Erythroblast (primary cell): ENCODE measurements around the gene KCNH1.

Experiments used
- DNase-seq, 2 experiments: peaks; one replicate each; lab custom pipeline; 2025; lab: John Stamatoyannopoulos, UW
- GATA1 ChIP-seq: IDR thresholded peaks from 2 replicates; pipeline ENCODE4 v1.6.1; 2011; ENCODE audit warnings: low read depth, mild to moderate bottlenecking, control low read depth, low read length, moderate library complexity
- POLR2A ChIP-seq: IDR thresholded peaks from 2 replicates; pipeline ENCODE4 v1.6.1; 2011; ENCODE audit warnings: mild to moderate bottlenecking, low read length

Gene KCNH1

DNA sequence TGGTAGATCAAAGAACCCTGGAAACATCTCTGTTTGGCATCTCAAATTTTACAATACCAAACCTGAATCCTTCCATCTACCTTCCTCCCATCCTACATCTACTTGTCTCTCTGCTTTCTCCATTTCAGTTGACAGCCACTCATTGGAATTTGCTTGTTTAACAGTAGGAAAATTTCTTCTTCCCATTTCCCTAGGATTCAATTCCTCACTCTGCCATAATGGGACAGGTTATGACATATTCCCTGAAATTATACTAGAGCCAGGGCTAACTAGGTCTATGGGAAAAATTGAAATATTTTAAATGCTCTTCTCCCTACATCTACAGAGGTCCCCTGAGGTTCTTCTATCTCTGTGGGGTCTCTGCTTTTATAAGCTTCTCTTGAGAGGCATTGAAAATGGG is 257.7 kb downstream of the KCNH1 start:
- DNase-seq = no peak
- no peak for TF ChIP-seq POLR2A
- TF ChIP-seq GATA1 = no peak

DNA sequence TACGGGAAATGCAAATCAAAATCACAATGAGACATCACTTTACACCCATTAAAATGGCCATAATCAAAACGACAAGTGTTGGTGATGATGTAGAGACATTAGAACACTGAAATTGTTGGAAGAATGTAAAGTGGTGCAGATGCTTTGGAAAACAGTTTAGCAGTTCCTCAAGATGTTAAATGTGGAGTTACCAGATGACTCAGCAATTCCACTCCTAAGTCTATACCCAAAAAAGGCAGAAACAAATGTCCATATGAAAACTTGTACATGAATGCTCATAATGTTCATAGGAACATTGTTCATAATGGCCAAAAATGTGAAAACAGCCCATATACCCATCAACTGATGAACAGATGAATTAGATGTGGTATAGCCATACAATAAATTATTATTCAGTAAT is 267.4 kb downstream of the KCNH1 start:
- DNase-seq = no peak

DNA sequence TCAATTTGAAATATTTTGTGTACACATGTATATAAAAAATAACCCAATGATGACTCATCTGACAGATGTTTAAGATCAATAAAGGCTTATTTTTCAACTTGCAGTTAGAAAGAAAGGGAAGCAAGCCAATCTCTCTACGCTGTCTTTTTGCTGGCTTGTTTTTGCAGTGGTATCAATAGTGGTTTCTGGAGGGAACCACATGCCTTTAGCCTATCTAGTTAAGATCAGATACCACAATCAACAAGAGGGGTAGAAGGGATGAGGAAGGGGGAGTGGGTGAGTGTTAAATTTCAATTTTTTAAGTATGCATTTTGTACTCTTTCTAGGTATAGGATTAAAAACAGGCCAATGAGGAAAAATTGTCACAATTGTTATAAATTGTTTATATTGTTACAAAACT is 276.2 kb downstream of the KCNH1 start:
- DNase-seq = no peak
- TF ChIP-seq GATA1 = no peak
- no peak for TF ChIP-seq POLR2A

More for the DNA sequence above, 267.4 kb downstream of the KCNH1 start:
- no peak for TF ChIP-seq GATA1
- TF ChIP-seq POLR2A = no peak

GRCh38 chr1:210857146-210857663 is 276.7 kb downstream of the KCNH1 start:
- TF ChIP-seq POLR2A = no peak
- no peak for TF ChIP-seq GATA1
- DNase-seq = no peak

- no peak for DNase-seq
- TF ChIP-seq GATA1 (no peak), POLR2A (no peak)
These were observed 278.5 kb downstream of the KCNH1 start for GRCh38 chr1:210855440-210855839.

DNA sequence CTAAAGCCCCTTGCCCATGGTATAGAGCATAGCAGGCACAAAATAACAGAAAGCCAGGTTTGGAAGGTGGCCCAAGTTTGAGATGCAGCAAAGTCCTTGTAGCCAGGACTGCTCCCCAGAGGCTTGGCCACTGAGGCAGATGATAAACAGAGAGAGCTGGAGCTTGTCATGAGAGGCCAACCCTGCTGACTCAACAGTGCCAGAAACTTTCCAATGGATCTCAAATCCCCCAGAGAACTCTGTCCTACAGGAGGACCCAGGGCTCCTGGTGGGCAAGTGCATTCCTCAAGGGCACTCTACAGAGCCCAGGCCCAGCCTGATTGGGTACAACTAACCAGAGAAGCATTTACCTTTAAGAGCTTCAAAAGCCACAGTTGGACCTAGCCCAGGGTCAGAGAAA is 280.7 kb downstream of the KCNH1 start:
- DNase-seq = no peak
- TF ChIP-seq POLR2A (no peak), GATA1 (no peak)

GRCh38 chr1:210850556-210850955 is 283.4 kb downstream of the KCNH1 start:
- DNase-seq = no peak
- TF ChIP-seq POLR2A = no peak
- TF ChIP-seq GATA1 = no peak

- TF ChIP-seq GATA1 = no peak
- no peak for TF ChIP-seq POLR2A
- DNase-seq = no peak
These were observed 285.5 kb downstream of the KCNH1 start for GRCh38 chr1:210848474-210848873.

GRCh38 chr1:210841926-210842625 is 291.9 kb downstream of the KCNH1 start:
- no peak for TF ChIP-seq GATA1
- no peak for TF ChIP-seq POLR2A
- no peak for DNase-seq

GRCh38 chr1:210830034-210831028 is 303.6 kb downstream of the KCNH1 start:
- no peak for DNase-seq
- no peak for TF ChIP-seq POLR2A
- no peak for TF ChIP-seq GATA1

DNA sequence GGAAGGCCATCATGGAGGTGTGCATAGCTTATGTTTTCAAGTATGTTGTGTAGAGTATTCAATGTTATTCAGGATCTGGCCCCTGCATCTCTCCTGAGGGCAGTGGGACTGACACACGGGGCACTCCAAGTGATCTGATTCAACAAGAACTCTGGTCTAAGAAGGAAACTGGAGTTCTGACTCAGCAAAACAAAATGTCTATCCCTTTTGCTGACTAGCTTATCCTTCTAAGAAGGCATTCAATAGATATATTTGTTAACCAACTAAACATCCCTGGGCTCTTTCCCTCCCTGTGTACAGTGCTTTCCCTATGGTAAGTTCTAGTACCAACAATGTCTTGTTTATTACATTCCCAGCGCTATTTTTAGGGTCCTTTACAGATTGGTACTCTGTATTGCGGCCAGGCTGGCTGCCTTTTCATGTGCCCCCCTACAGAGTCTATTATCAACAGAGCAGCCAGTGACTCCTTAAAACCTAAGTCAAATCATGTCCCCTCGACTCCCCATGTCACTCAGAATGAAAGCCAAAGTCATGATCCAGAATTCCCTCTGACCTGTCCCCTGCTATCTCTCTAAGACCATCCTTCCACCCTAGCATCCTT is 304.9 kb downstream of the KCNH1 start:
- TF ChIP-seq POLR2A = no peak
- TF ChIP-seq GATA1 = no peak
- DNase-seq = no peak

DNA sequence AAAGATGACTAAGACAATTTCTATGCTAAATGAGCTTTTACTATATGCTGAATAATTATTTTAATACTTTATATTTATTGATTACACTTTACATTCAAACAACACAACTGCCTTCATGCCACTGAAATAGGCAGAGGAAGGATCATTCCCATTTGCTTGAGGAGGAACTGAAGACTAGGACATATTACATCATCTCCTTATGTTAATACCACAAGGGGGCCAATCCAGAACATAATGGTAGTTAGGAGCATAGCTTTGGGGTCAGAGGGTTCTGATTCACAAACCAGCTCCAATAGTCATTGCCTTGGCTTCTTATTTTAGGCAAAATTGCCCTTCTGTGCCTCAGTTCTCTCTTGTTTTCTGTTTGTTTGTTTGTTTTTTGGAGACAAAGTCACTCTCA is 306.5 kb downstream of the KCNH1 start:
- TF ChIP-seq GATA1 (no peak), POLR2A (no peak)
- no peak for DNase-seq

- no peak for DNase-seq
- no peak for TF ChIP-seq GATA1
- no peak for TF ChIP-seq POLR2A
These were observed 307.3 kb downstream of the KCNH1 start for GRCh38 chr1:210826686-210827085.
